Measurements from ENCODE around the gene ANKRD11.
"Not testable (repeated sequence)": the region's sequence is repeated elsewhere in the genome, so short reads cannot be mapped to it uniquely, and the experiment has no call there.

The ANKRD11 gene

DNA sequence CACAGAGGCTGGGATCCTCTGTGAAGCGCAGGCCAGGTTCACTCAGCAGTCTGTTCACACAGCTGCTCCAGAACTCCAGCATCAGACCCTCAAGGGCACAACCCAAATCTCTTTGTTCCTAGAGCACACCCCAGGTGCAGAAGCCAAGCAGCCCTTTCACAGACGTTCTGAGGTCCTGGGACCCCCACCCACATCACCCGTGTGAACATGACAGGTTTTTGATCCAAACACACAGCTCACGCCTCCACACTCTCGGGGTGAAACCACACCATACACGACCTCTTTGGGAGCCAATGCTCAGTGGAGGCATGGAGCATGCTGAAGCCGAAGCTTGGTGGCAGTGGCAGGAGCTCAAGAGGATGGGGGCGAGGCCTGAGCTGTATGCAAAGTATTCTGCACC lies 175.5 kb downstream of the ANKRD11 start:
- DNase-seq (ENCODE audit: low spot score) = no peak

DNA sequence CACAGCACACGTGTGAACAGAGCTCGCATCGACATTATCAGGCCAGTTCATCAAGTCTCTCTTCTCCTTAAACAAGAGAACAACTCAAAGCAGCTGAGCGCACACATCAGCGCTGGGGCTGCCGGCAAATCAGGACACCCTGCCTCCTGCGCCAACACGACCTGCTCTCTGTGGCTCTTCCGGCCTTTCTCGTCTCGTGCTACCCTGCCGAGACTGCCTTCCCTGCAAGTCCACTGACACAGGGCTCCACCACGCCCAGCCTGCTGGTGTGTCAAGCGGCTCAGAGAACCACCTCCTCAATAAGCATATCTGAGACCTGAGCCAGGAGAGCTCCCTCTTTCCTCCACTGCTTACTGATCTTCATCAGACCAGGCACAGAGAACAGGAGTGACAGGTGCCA lies 176.0 kb downstream of the ANKRD11 start:
- DNase-seq (ENCODE audit: low spot score) = no peak

DNA sequence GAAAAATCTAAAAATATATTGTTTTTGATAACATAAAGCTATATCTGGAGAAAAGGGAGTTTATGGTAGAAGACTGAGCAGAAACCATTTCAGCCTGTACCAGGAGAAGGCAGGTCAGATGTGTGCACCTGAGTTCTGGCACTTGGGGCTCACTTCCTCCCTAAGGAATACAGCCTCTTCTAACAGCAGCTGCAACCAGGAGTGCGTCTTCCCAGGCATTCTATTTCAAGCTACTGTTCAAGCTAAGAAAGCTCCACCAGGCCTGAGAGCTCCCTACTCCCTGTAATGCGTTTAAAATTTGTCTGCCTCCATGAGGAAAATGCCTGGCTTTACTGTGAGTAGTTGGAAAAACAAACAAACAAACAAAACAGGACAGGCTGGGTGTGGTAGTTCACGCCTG lies 176.8 kb downstream of the ANKRD11 start:
- no peak for DNase-seq (ENCODE audit: low spot score)

DNA sequence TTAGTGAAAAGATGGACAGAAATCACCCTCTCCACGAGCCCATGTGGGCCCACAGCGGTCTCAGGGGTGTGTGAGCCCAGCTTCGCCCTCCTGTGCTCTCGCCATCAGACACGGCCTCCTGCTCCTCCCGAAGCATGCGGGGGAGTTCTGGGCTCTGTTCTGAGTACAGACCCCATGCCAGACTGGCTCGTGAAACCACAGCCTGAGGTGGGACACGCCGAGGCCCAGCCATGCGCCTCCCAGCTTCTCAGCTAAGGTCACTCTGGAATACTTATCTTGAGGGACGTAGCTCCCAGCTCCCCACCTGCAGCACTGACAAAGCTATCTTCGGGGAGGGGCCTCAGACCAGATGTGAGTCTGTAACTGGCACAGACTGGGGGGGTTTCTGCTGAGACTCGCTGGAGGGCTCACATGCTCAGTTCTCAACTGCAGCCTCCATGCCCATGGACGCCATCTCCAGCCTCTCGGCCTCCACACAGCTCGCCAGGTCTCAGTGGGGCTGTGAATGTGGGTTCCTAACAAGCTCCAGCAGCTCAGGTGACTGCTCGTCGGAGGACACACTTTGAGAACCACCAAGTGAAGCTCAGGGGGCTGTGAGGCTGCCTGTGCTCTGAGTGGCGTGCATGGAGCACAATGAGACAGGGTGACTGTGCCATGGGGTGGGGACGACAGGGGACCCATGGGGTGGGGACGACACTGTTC lies 177.6 kb downstream of the ANKRD11 start:
- no peak for DNase-seq (ENCODE audit: low spot score)

DNA sequence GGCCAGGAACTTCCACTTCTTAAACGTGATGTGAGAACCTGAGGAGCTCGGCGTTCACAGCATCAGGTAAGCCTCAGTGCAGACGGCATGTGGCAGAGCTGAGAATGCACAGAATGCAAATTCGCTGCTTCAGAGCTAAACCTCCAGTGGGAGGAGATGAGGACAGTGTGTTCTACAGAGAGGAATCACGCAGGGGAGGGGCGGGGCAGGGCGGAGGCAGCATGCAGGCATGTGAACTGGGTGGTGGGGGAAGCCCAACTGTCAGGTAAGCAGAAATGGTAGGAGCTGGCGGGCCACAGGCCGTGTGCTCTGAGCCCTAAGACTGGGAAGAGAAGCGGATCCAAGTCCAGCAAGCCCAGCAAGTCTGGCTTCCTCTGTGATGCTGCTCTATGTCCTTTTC lies 178.2 kb downstream of the ANKRD11 start:
- no peak for DNase-seq (ENCODE audit: low spot score)

DNA sequence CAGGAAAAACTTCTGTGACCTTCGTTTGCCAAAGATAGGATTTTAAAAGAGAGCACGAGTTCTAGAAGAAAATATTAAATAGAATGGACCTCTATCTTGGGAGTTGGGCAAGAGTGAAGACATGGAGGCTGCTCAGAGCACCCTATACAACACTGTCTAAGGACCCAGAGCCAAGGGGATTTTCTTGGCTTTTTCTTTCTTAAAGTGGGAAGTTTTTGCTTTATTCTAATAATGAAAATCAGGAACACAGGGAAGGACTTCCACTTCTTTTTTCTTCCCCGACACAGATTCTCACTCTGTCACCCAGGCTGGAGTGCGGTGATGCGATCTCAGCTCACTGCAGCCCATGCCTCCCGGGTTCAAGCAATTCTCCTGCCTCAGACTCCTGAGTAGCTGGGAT lies 178.7 kb downstream of the ANKRD11 start:
- DNase-seq (ENCODE audit: low spot score) = no peak

DNA sequence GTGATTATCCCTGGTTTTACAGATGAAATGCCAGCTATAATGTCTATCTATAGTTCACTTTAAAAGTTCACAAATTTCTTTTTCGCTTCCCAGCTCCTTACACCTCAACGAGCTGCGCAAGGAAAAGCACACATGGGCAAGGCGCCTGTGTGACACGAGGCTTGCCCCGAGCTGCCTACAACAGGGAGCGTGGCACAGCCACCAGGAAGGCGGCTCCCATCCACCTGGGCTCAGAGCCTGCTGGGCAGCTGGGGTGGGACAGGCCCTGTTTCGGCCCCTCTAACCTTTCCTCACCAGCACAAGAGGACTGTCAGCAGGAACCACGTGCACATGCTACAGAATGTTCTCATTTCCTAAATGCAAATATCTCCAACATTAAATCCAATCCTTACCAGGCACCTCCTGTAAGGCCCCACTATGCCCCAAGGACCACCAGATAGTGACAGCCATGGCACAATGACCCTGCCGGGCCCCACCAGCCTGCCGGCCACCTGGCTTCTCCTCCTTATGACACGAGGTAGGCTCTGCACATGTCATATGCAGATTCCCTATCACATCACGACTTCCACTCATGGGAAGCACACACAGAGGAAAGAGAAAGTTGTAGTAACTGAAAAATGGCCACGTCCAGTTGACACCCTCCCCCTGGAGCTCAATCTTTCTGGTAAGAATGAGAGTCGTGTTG lies 180.8 kb downstream of the ANKRD11 start:
- no peak for DNase-seq (ENCODE audit: low spot score)

DNA sequence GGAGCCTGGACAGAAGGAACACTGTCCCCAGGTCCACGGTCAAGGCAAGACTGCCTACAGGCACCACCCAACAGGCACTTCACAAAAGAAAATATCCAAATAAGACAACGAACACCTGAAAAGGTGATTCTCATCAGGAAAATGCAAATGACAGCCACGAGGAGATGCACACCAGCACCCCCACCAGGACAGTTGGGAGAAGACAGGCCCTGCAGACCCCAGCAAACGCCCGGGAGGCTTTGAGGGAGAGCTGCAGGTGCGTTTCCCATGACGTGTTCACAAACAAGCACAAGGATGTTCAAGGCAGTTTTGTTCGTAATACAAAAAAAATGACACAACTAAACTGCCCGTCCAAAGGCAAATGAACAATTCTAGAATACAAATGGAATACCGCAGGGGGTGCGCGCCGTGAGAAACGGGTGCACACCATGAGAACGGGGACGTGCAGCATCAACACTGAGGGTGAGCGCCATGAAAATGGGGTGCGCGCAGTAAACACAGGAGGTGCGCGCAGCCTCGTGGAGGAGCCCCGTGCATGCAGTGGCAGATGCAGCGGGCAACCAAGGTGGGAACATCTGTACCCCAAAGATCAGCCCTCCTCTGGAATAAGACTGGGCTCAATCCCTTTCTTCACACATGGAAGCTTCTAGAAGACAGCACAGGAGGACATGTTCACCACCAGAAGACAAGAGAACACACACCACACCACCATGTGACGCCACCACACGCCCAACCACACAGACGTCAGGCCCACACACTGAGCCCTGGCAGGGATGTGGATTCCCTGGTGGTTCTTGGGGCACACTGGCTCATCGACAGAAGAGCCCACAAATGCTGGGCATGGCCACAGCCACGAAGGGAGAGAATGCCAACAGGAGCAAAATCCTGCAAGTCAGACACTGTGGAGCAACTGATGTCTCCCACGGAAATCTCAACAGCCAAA lies 181.7 kb downstream of the ANKRD11 start:
- DNase-seq (ENCODE audit: low spot score) = no peak

DNA sequence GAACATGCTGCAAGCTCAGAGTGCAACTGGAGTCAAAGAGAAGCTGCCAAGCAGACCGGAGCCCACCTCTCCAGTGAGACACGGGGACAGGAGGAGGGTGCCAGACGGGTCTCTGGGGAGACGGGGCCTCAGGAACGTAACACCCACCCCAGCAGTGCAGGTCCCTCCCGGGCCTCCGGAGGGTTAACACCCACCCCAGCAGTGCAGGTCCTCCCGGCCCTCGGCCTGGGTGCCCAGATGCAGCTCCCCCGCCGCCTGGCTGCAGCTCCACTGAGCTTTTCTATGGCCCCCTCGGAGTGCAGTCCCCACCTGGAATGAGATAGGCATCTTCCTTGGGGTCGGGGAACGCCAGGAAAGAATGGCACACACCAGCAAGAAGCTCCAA lies 182.9 kb downstream of the ANKRD11 start:
- no peak for DNase-seq (ENCODE audit: low spot score)

DNA sequence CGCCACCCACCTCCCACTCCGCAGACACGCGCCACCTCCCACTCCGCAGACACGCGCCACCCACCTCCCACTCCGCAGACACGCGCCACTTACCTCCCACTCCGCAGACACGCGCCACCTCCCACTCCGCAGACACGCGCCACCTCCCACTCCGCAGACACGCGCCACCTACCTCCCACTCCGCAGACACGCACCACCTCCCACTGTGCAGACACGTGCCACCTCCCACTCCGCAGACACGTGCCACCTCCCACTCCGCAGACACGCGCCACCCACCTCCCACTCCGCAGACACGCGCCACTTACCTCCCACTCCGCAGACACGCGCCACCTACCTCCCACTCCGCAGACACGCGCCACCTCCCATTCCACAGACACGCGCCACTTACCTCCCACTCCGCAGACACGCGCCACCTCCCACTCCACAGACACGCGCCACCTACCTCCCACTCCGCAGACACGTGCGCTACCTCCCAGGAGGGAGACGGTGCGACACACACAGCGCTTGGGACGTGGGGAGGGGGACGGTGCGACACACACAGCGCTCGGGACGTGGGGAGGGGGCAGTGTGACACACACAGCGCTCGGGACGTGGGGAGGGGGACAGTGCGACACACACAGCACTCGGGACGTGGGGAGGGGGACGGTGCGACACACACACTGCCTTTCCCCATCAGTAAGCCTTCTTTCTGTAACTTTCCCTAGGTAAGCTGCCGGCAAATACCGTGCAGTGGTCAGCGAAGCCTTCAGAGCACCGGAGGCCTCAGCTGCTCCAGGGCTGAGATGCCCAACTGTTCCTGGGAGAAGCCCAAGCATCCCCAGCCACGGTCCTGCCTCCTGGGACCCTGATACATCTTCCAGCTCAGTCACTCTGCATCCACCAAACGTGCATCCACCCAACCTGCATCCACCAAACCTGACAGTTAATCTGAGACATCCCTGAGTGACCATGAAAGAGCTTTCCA lies 183.6 kb downstream of the ANKRD11 start:
- not testable (repeated sequence) for DNase-seq (ENCODE audit: low spot score)

DNA sequence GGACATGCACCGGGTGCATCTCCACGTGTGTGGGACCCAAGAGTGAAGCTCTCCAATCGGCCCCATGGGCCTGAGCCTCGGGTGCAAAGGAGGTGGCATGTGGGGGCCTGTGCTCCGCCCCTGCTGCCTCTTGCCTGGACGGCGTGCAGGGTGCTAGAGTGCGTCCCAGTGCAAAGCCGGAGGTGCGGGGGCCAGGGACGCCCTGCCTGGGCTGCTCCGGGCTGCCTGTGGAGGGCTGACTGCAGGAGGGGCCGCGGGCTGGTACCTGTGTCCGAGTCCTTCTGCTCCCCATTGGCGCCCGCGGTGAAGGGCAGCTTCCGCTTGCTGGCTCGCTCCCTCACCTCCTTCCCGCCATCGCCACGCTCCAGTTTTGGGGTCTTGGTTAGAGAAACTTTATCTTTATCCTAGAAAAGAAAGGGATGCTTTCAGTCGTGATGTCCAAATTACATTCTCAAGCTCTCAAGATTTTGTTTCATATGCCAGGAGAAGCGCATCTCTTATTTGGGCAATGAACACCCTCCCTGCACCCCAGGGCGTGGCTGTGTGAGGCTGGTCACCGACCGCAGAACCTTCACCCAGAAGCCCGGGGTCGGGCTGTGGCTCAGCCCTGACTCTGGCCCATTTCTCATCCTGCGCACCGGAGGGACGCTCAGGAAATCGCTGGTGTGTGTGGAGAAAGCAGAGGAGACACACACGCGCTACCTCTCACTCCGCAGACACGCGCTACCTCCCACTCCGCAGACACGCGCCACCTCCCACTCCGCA lies 185.2 kb downstream of the ANKRD11 start:
- DNase-seq (ENCODE audit: low spot score) = no peak

DNA sequence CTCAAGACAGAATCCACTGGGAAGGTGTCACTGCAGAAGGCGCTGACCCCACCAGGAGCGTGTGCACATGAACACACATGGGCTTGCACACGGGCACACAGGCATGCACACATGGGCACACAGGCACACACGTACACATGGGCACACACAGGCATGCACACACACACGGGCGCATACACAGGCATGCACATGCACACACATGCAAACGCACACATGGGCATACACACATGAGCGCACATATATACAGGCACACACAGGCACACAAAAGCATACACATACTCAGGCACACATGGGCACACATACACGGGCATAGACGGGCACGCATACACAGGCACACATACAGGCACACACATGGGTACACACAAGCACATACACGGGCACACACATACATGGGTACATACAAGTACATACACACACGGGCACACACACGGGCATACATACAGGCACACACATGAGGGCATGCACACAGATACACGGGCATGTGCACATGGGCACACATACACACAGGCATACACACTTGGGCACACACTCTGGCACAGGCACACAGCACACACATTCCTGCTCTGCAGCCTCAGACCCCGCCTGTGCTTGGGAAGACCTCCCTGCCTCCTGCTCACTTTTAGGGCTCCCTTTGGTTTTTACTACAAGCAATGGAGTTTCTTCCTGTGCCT lies 186.0 kb downstream of the ANKRD11 start:
- no peak for DNase-seq (ENCODE audit: low spot score)

DNA sequence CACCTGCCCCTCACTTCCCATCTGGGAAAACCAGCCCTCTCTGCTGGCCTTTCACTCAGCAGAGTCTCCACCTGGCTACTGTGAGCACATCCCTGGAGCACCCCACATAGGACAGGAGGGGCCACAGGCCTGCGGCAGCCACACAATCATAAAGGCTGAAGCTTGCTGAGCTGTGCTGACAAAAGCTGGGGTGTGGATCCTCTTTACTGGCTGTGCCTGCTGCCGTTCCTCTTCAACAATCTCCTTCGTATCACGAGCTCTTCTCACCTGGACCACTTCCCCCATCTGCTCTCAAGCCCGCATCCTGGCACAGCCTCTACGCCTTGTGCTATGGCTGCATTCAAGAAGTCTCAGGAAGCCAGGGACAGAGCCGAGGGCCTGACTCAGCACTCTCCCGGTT lies 186.7 kb downstream of the ANKRD11 start:
- DNase-seq (ENCODE audit: low spot score) = no peak

DNA sequence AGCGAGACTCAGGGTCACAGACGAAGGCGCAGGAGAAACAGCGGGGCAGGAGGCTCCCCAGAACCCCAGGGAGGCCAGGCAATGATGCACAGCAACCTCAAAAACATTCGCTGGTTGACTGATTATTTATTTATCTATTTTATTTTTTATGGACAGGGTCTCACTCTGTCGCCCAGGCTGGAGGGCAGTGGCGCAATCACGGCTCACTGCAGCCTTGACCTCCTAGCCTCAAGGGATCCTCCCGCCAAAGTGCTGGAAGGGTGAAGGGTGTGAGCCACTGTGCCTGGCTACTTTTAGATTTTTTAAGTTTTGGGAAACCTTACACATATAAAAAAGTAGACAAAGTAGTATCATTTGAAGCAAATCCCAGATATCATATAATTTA lies 189.4 kb downstream of the ANKRD11 start:
- no peak for DNase-seq (ENCODE audit: low spot score)

DNA sequence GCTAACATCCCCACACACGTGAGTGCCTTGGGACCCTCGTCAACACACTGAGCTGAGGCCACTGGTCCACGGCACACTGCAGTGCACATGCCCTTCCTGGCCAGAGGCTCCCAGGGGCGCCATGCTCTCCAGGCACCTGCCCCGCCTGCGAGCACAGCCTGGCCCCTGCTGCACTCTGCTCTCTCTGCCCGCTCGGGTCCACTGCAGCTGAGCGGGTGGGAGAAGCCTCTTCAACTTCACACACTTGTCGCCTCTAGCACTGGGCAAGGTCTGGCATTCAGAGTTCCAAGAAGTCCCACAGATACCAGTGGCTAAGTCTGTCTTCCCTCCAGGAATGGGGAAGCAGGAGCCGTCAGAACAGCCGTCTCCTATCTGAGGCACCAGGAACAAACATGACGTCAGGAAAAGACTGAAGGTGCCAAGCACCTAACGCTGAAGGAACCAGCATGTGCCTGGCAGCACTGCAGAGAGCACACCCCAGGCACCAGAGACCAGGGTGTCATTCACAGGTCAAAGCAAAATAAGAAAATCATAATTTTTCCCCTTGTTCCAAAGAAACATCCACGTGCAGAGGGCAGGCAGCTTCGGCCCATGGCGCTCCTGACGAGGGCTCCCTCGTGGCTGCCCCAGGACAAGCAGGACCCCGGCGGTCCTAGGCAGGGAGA lies 189.9 kb downstream of the ANKRD11 start:
- DNase-seq (ENCODE audit: low spot score) = no peak

DNA sequence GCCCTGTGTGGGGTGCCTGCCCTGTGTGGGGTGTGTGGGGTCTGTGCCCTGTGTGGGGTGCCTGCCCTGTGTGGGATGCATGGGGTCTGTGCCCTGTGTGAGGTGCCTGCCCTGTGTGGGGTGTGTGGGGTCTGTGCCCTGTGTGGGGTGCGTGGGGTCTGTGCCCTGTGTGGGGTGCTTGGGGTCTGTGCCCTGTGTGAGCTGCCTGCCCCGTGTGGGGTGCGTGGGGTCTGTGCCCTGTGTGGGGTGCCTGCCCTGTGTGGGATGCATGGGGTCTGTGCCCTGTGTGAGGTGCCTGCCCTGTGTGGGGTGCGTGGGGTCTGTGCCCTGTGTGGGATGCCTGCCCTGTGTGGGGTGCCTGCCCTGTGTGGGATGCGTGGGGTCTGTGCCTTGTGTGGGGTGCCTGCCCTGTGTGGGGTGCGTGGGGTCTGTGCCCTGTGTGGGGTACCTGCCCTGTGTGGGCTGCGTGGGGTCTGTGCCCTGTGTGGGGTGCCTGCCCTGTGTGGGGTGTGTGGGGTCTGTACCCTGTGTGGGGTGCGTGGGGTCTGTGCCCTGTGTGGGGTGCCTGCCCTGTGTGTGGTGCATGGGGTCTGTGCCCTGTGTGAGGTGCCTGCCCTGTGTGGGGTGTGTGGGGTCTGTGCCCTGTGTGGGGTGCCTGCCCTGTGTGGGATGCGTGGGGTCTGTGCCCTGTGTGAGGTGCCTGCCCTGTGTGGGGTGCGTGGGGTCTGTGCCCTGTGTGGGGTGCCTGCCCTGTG lies 190.8 kb downstream of the ANKRD11 start:
- not testable (repeated sequence) for DNase-seq (ENCODE audit: low spot score)

DNA sequence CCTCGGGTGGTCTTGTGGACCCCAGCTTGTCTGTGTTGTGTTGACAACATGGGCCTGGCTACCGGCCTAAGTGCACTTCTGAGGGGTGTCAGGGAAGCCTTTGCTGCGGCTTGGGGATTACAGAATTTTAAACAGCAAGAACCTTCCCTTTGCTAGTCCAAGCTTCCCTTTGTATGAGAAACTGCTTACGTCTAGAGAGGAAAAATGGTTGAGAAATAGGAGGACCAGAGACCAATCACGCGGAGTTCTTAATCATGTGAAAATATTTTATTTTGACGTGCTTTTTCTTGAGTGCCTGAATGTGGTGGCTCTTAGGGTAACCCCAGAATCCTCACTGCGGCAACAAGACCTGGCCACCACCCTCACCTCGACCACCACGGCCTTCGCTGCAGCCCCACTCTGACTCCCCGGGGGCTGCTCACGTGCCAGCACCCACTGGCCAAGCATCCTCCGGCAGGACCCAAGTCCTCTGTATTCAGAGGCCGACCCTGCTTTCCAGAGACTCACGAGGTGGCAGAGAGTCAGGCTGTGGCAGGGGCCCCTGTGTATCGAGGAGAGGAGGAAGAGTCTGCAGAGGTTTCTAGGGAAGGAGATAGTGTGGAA lies 191.6 kb downstream of the ANKRD11 start:
- DNase-seq (ENCODE audit: low spot score) = no peak

DNA sequence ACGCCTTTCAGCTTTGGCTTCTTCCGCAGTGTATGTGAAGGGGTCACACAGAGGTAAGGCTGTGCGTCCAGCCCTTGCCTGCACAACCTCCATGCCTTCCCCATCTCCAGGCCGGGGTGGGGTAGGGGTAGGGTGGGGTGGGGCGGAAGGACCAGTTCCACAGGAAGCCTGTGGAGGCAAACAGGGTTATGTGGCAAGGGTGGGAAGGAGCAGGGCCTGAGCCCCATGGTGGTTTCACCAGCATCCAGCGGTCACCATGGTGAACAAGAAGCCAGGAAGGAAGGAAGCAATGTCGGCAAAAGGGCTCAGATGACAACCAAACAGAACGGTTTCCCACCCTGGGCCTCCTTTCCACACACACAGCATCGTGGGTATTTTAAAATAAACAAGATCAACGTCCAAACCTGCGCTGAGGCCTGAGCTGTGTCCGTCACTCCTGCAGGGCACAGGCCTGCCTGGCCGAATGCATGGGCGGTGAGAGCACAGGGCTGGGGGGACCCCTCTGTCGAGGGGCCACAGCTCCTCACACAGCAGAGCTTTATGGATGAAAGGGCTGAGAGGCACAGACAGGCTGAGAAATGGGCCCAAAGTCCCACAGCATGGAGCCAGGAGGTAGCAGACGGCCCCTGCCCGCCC lies 192.3 kb downstream of the ANKRD11 start:
- no peak for DNase-seq (ENCODE audit: low spot score)
